HCT116 (cell line): ENCODE data around the gene LMOD1.

Experiments
- CTCF ChIP-seq, 3 experiments: fragments of 200-600 bp in 1 of 3; sonication (generic) in 1 of 3; IDR thresholded peaks in 2 of 3; conservative IDR thresholded peaks in 1 of 3; 2 replicates each; pipeline ENCODE4 v1.5.1; 2012 to 2017; ENCODE audit warnings: low read depth in 2 of 3, low read length in 2 of 3, antibody characterized with exemption in 1 of 3, borderline replicate concordance in 1 of 3, control low read depth in 1 of 3, mild to moderate bottlenecking in 1 of 3, mixed read lengths in 1 of 3, mixed run types in 1 of 3, moderate library complexity in 1 of 3; ENCODE audit not compliant: insufficient read depth in 1 of 3
- EZH2 ChIP-seq: fragments of 200-600 bp; sonication (generic); IDR thresholded peaks from 2 replicates; pipeline ENCODE4 v1.6.1; 2017; ENCODE audit warnings: antibody characterized with exemption, mixed run types
- EZH2phosphoT487 ChIP-seq: fragments of 200-600 bp; IDR thresholded peaks from 2 replicates; pipeline ENCODE4 v1.6.1; 2018; ENCODE audit warnings: antibody characterized with exemption, borderline replicate concordance
- POLR2A ChIP-seq: IDR thresholded peaks from 2 replicates; pipeline ENCODE4 v1.7.0; 2011; ENCODE audit warnings: borderline replicate concordance; ENCODE audit not compliant: insufficient read depth, insufficient read length; ENCODE audit errors: extremely low read depth
- RAD21 ChIP-seq: IDR thresholded peaks from 2 replicates; pipeline ENCODE4 v1.6.1; 2012; ENCODE audit warnings: low read depth, mild to moderate bottlenecking
- TF ChIP-seq, protein P1 (sequence below): IDR thresholded peaks from 2 replicates; pipeline ENCODE4 v1.6.1; 2012
- TF ChIP-seq, protein P2 (sequence below): IDR thresholded peaks from 2 replicates; pipeline ENCODE4 v1.6.1; 2012; ENCODE audit warnings: low read depth

DNA sequence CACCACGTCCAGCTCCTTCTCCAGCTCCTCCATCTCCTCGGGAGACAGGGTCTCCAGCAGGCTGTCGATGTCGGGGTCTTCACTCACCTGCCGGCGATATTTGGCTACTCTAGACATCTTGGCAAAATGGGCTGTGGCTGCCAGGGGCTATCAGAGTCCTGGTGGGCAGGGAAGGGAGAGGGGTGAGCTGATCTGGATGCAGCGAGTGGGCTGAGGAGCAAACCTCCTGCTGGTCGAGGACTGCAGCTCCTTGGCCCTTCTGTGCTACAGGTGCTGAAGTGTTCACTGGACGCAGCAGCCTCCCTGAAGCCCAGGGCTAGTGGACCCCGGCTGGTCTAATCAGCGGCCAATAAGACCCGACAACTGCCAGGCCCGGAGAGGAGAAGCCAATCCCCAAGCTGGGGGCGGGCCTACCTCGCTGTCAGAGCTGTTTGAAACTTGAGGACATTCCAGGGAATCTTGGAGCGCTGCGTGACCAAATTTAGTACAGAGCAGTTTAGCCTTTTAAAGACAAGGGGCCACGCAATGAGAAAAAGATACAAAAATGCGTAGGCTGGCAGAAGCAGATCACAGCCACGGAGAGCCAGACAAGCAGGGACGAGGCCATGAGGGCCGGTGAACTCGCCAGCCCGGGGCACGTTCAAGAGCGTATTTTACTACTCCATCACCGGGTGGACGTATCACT lies at the start of gene LMOD1:
- TF ChIP-seq, protein P1, sequence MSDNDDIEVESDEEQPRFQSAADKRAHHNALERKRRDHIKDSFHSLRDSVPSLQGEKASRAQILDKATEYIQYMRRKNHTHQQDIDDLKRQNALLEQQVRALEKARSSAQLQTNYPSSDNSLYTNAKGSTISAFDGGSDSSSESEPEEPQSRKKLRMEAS, result no peak
- TF ChIP-seq RAD21 (no peak), EZH2 (no peak), CTCF (IDR thresholded peaks at IDR 0.05 in 2 of 3, conservative IDR thresholded peaks at IDR 0.05 in 1 of 3; ENCODE audit: borderline replicate concordance in 1 of 3, insufficient read depth in 1 of 3, low read depth in 2 of 3, low read length in 2 of 3) (no peak), POLR2A (no peak), EZH2phosphoT487 (no peak)
- TF ChIP-seq, protein P2, sequence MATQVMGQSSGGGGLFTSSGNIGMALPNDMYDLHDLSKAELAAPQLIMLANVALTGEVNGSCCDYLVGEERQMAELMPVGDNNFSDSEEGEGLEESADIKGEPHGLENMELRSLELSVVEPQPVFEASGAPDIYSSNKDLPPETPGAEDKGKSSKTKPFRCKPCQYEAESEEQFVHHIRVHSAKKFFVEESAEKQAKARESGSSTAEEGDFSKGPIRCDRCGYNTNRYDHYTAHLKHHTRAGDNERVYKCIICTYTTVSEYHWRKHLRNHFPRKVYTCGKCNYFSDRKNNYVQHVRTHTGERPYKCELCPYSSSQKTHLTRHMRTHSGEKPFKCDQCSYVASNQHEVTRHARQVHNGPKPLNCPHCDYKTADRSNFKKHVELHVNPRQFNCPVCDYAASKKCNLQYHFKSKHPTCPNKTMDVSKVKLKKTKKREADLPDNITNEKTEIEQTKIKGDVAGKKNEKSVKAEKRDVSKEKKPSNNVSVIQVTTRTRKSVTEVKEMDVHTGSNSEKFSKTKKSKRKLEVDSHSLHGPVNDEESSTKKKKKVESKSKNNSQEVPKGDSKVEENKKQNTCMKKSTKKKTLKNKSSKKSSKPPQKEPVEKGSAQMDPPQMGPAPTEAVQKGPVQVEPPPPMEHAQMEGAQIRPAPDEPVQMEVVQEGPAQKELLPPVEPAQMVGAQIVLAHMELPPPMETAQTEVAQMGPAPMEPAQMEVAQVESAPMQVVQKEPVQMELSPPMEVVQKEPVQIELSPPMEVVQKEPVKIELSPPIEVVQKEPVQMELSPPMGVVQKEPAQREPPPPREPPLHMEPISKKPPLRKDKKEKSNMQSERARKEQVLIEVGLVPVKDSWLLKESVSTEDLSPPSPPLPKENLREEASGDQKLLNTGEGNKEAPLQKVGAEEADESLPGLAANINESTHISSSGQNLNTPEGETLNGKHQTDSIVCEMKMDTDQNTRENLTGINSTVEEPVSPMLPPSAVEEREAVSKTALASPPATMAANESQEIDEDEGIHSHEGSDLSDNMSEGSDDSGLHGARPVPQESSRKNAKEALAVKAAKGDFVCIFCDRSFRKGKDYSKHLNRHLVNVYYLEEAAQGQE, result no peak
